ENCODE results near the gene LANCL2. TPM values are rescaled to one million over a fixed set of nuclear protein-coding genes. Genes with fewer than 3 reads are reported as not detected.

The LANCL2 gene
- total RNA-seq, 1 experiment from 2014 or later: 10.0 TPM

- ATAC-seq: no peak
- Histone ChIP-seq H3K4me1 (ENCODE audit: control insufficient read depth in 1 of 2, insufficient read depth in 2 of 2, low read length in 2 of 2) (no peaks in the 10 kb centered on the region), H3K9ac (ENCODE audit: low read length) (no peak overlapping the region), H3K4me2 (ENCODE audit: low read length) (no peak overlapping the region), H2AFZ (ENCODE audit: low read depth, low read length, poor library complexity, severe bottlenecking) (no peak overlapping the region), H3K4me3 (replicated peaks in 1 of 2; ENCODE audit: low read depth in 1 of 2, low read length in 2 of 2) (no peak overlapping the region), H3K27ac (ENCODE audit: low read depth, low read length) (no peak overlapping the region), H3K9me3 (ENCODE audit: control insufficient read depth in 1 of 2, insufficient read depth in 1 of 2, low read depth in 1 of 2, low read length in 2 of 2) (no peaks in the 10 kb centered on the region), H3K27me3 (ENCODE audit: insufficient read depth, low read length) (no peaks in the 10 kb centered on the region), H3K79me2 (ENCODE audit: insufficient read depth, low read length) (no peaks in the 10 kb centered on the region), H3K36me3 (ENCODE audit: control insufficient read depth in 1 of 2, insufficient read depth in 2 of 2, low read length in 2 of 2) (no peaks in the 10 kb centered on the region), H3K9me2 (ENCODE audit: insufficient read depth) (no peaks in the 10 kb centered on the region), H4K20me1 (ENCODE audit: insufficient read depth) (no peaks in the 10 kb centered on the region)
- ChIA-PET RAD21 (ENCODE audit: low non-redundant PET in 1 of 2, low total read pairs in 2 of 2, uncharacterized antibody in 2 of 2, unreplicated experiment in 2 of 2) (no interaction called here), POLR2A (no interaction called here), CTCF (no interaction called here)
- BruUV-seq (replicated peaks): no TSS peak
- DNase-seq (ENCODE audit: low read depth, low spot score): no peak
- TF ChIP-seq ZNF274 (IDR thresholded peaks at IDR 0.05; ENCODE audit: low read depth, low read length) (no peak), ZFX (IDR thresholded peaks at IDR 0.05) (no peak), ELF1 (IDR thresholded peaks at IDR 0.05; ENCODE audit: borderline replicate concordance, low read depth) (no peak), TCF7L2 (IDR thresholded peaks at IDR 0.05; ENCODE audit: borderline replicate concordance, extremely low read depth, insufficient read depth, insufficient read length) (no peak), SIN3A (IDR thresholded peaks at IDR 0.05; ENCODE audit: low read depth) (no peak), ATF3 (IDR thresholded peaks at IDR 0.05) (no peak), POLR2AphosphoS5 (IDR thresholded peaks at IDR 0.05; ENCODE audit: low read depth, low read length) (no peak), YY1 (IDR thresholded peaks at IDR 0.05; ENCODE audit: extremely low read depth, insufficient replicate concordance, low read depth, low read length) (no peak), RAD21 (IDR thresholded peaks at IDR 0.05; ENCODE audit: low read depth) (no peak), EGR1 (IDR thresholded peaks at IDR 0.05; ENCODE audit: low read depth) (no peak)
- TF ChIP-seq, protein P1, sequence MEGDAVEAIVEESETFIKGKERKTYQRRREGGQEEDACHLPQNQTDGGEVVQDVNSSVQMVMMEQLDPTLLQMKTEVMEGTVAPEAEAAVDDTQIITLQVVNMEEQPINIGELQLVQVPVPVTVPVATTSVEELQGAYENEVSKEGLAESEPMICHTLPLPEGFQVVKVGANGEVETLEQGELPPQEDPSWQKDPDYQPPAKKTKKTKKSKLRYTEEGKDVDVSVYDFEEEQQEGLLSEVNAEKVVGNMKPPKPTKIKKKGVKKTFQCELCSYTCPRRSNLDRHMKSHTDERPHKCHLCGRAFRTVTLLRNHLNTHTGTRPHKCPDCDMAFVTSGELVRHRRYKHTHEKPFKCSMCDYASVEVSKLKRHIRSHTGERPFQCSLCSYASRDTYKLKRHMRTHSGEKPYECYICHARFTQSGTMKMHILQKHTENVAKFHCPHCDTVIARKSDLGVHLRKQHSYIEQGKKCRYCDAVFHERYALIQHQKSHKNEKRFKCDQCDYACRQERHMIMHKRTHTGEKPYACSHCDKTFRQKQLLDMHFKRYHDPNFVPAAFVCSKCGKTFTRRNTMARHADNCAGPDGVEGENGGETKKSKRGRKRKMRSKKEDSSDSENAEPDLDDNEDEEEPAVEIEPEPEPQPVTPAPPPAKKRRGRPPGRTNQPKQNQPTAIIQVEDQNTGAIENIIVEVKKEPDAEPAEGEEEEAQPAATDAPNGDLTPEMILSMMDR (IDR thresholded peaks at IDR 0.05 in 2 of 3, conservative IDR thresholded peaks at IDR 0.05 in 1 of 3; ENCODE audit: borderline replicate concordance in 1 of 3, insufficient read depth in 1 of 3, low read depth in 2 of 3, low read length in 2 of 3): no peak
- TF ChIP-seq, protein P2, sequence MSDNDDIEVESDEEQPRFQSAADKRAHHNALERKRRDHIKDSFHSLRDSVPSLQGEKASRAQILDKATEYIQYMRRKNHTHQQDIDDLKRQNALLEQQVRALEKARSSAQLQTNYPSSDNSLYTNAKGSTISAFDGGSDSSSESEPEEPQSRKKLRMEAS (IDR thresholded peaks at IDR 0.05): no peak
- TF ChIP-seq, protein P3, sequence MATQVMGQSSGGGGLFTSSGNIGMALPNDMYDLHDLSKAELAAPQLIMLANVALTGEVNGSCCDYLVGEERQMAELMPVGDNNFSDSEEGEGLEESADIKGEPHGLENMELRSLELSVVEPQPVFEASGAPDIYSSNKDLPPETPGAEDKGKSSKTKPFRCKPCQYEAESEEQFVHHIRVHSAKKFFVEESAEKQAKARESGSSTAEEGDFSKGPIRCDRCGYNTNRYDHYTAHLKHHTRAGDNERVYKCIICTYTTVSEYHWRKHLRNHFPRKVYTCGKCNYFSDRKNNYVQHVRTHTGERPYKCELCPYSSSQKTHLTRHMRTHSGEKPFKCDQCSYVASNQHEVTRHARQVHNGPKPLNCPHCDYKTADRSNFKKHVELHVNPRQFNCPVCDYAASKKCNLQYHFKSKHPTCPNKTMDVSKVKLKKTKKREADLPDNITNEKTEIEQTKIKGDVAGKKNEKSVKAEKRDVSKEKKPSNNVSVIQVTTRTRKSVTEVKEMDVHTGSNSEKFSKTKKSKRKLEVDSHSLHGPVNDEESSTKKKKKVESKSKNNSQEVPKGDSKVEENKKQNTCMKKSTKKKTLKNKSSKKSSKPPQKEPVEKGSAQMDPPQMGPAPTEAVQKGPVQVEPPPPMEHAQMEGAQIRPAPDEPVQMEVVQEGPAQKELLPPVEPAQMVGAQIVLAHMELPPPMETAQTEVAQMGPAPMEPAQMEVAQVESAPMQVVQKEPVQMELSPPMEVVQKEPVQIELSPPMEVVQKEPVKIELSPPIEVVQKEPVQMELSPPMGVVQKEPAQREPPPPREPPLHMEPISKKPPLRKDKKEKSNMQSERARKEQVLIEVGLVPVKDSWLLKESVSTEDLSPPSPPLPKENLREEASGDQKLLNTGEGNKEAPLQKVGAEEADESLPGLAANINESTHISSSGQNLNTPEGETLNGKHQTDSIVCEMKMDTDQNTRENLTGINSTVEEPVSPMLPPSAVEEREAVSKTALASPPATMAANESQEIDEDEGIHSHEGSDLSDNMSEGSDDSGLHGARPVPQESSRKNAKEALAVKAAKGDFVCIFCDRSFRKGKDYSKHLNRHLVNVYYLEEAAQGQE (IDR thresholded peaks at IDR 0.05; ENCODE audit: low read depth): no peak
- intact Hi-C loops (cut with micrococcal nuclease): no loop called here
Measured at GRCh38 chr7:55478700-55479099, 113.6 kb downstream of the LANCL2 start.

Data from HCT116 (cell line).